ENCODE results near the gene PCSK9.
A peak's percentile ranks its signal among the peaks of the same experiment; 100 is the strongest.

The PCSK9 gene

DNA sequence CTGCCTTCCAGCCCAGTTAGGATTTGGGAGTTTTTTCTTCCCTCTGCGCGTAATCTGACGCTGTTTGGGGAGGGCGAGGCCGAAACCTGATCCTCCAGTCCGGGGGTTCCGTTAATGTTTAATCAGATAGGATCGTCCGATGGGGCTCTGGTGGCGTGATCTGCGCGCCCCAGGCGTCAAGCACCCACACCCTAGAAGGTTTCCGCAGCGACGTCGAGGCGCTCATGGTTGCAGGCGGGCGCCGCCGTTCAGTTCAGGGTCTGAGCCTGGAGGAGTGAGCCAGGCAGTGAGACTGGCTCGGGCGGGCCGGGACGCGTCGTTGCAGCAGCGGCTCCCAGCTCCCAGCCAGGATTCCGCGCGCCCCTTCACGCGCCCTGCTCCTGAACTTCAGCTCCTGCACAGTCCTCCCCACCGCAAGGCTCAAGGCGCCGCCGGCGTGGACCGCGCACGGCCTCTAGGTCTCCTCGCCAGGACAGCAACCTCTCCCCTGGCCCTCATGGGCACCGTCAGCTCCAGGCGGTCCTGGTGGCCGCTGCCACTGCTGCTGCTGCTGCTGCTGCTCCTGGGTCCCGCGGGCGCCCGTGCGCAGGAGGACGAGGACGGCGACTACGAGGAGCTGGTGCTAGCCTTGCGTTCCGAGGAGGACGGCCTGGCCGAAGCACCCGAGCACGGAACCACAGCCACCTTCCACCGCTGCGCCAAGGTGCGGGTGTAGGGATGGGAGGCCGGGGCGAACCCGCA is at the start of gene PCSK9:
PCSK9 (plus strand) TSS at position 207 of the 741 bp plus-strand sequence; CDS start at position 497, 290 bp downstream.
- peak; percentile 79 for DNase-seq (ENCODE audit: low spot score)

DNA sequence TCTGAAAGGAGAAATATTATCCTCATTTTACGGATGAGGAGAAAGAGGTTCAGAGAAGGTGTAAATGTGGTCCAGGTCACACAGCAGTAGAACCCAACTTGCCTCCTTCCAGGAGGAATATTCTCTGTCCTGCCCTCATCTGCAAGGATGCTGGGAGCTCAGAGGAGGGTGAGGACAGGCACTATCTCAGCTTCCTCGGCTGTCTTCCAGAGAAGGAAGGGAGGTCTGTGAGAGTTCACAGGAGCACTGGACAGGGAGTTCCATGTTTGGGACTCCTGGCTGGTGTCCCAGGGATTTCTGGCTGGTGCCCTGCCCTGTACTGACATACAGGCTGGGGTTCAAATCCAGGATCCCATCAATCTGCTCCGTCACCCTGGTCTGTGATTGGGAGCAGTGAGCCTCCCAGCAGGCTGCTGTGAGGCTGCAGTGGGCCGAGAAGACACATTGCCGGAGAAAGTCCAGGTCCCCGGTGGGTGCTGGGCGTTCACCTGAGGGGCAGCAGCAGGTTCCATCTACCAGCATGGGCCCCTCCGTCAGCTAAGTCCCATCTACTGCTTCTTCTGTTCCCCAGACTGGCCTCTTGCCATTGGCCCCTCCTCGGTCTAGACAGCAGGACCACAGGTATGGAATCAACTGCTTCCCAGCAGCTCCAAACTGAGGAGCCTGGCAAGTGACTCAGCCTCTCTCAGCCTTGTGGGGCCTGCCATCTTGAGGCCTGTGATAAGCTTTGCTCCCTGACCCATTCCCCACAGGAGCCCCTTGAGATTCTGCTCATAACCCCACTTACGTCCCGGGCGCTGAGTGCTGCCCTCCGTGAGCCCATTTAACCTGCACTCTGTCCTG is 49.2 kb upstream of the PCSK9 start:
- no peak for DNase-seq (ENCODE audit: low spot score)

DNA sequence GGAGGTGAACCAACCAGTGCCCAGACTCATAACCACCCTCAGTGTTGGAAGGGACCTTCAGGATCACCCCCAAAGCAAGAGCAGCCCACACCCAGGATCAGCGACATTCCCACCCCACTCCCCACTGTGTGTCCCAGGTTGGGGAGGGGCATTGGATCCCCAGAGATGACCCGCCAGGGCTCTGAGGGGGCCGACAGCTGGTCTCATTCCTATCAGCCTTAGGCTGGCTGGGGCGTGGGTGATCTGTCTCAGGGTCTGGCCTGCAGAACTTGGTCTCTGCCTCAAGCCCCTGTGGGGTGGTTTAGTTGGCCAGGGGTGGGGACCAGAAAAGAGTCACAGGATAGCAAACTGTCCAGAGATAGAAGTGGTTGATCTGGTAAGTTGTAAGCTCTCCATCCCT is 48.4 kb upstream of the PCSK9 start:
- no peak for DNase-seq (ENCODE audit: low spot score)

DNA sequence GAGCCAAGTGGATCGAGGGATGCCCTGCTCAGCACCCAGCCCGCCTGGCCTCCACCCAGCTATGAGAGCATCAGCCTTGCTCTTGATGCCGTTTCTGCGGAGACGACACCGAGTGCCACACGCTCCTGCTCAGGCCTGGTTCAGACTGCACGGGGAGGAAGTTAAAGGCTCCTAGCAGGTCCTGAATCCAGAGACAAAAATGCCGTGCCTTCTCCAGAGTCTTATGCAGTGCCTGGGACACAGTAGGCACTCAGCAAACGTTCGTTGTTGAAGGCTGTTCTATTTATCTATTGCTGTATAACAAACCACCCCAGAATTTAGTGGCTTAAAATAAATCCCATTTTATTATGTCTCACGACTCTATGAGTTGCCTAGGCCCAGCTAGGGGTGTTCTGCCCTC is 47.4 kb upstream of the PCSK9 start:
- DNase-seq (ENCODE audit: low spot score), result no peak

- no peak for DNase-seq (ENCODE audit: low spot score)
Observed at GRCh38 chr1:54993140-54993539, 46.2 kb upstream of the PCSK9 start.

GRCh38 chr1:54994355-54994990 is 44.9 kb upstream of the PCSK9 start:
- DNase-seq (ENCODE audit: low spot score), result no peak

DNA sequence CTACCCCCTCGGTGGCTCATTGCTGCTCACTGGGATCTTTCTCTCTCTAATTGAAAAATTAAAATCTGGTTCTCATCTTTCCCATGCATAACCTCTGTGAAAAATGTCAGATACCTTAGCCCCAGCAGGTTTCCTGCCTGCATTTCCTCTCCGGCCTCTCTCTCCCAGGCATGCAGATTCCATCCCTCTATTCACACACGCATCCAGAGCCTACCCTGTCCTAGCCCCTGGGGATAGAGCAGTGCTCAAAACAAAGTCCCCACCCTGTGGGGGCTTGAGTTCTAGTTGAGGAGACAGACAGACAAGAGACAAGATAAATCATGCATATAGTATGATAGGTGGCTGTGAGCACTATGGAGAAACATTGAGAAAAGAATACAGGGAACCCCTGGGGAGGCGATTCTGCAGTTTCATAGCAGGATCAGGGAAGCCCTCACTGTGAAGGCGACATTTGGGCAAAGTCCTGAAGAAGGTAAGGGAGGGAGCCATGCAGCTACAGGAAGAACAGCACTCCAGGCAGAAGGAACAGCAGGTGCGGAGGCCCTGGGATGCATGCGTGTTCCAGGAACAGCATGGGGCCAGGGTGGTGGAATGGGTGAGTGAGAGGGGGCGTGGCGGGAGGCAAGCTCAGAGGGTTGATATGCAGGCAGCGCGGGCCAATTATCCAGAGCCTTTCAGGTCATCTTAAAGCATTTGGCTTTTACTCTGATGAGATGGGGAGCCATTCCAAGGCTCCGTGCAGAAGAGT is 44.2 kb upstream of the PCSK9 start:
- no peak for DNase-seq (ENCODE audit: low spot score)

DNA sequence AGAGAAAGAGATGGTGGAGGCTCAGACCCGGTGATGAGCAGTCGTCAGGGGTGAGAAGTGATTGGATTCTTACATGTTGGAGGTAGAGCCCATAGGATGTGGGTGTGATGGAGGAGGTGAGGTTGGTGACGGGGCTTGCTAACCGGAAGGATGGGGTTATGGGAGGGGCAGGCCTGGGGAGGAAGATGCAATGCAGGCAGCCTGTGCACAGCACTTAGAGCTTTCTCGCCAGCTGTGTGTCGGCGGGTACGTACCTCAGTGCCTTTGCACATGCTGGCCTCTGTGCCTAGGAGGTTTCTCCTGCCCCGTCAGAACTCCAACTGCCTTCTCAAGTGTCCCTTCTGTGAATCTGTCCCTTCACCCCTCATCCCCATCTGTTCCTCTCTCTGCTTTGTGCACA is 43.5 kb upstream of the PCSK9 start:
- DNase-seq (ENCODE audit: low spot score), result no peak

- DNase-seq (ENCODE audit: low spot score), result peak; percentile 76
Observed at GRCh38 chr1:54996359-54996868, 42.9 kb upstream of the PCSK9 start.

DNA sequence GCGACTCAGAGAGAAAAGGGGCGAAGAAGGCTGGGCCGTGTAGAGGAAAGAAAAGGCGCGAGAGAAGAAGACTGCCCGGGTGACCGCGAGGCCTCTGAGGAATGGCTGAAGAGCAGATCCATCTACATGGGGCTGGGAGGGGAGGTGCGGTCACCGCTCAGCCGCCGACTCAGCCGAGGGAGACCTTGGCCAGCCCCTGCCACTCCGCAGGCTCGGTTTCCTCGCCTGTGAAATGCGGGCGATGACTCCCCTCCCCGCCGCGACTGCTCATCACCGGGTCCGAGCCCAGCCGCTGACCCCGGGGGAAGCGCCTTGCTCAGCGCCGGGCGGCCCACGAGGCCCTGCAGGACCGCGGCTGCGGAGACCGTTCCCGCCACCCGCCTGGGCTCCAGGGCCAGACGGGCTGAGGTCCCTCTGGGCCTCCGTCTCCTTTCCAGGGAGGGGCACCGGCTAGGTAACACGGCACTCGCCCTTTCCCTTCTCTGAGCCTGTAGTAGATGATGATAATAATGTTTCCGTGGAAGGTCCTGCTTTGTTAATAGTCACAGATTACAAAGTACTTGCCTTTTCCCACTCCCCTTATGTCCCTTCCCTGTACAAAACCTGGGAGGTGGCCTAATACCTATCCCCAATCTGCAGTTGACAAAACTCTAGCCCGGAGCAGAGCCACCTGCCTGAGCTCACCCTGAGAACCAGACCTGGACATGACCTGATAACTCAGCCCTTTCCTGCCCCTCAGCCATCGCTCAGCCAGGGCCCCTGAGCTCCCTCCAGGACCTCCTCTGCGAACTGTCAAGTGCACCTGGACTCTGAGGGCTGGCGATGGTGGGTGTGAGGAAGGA is 42.3 kb upstream of the PCSK9 start:
- no peak for DNase-seq (ENCODE audit: low spot score)

- DNase-seq (ENCODE audit: low spot score), result no peak
Observed at GRCh38 chr1:54997711-54997986, 41.7 kb upstream of the PCSK9 start.

DNA sequence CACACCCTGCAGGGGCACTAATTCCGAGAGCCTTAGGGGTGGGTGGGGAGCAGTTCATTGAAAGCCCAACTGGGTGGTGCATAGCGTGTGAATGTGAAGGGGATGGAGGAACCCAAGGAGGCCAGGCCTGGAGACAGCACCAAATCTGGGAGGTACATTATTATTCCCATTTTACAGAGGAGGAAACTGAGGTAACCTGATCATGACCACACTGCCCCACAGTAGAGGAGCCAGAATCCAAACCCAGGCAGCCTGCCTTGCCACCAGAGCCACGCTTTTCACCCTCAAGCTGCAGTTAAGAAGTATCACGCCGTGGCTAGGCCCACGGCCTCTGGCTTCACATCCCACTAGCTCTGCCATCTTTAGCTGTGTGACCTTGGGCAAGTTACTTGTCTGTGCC is 41.2 kb upstream of the PCSK9 start:
- DNase-seq (ENCODE audit: low spot score), result no peak

DNA sequence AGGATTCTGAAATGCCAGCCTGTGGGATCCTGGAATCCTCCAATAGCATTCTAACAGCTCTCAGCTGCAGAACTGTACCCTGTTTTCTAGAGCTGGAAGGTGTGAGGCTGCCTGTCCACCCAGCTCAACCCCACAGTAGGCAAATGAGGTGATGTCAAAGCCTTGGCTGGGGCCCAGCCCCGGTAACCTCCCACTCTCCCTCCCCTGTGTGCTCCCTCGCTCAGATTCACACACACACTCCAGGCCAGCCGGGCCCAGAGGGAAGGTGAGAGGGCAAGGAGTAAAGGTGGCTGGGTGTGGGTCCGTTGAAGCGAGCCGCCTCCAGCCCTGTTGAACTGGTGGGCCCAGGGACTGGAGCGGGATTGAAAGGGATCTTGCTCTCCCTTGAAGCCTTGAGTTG is 40.7 kb upstream of the PCSK9 start, which contains the start of gene BSND:
BSND (plus strand) TSS at position 257 of the 400 bp plus-strand sequence. CDS start 254 bp downstream, outside the sequence.
- DNase-seq (ENCODE audit: low spot score), result no peak

DNA sequence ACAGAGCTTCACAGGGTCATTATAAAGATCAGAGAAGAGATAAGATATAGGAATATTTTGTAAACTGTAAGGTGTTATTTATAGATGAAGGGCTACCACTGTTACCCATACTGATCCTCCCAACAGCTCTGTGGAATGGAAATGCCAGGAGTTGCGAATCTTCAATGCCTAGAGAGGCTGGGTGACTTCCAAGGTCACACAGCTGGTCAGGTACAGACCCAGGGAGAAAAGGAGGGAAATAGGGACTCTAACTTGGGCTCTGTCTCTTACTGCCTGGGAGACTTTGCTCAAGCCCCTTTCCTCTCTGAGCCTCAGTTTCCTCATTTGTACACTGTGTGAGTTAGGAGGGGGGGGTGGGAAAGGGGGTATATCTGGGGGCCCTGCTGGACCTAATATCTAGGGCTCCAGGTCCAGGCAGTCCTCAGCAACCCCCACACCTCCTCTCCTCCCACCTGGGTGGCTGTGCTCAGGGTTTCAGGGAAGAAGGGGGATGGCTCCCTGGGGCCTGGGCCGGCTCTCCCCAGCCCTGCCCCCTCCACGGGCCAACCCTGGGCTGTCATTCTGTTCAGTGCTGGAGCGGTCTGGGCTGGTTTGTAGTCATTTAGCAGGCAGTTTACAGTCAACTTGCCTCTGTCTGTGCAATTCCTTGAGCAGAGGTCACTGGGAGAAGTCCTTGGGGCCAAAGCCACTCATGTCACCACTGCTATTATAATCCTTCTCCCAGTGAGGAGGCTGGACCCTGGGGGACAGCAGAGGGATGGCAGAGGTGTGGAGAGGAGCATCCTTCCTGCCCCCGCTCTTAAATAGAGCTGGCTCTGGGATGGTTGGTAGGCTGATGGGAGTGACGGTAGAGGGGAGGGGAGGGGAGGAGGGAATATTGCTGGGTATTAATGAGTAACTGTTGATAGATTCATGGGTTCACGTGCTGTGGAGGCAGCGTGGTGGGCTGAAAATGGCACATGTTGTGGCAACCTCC is 39.0 kb upstream of the PCSK9 start:
- no peak for DNase-seq (ENCODE audit: low spot score)

- DNase-seq (ENCODE audit: low spot score), result no peak
Observed at GRCh38 chr1:55001311-55001710, 38.0 kb upstream of the PCSK9 start.

DNA sequence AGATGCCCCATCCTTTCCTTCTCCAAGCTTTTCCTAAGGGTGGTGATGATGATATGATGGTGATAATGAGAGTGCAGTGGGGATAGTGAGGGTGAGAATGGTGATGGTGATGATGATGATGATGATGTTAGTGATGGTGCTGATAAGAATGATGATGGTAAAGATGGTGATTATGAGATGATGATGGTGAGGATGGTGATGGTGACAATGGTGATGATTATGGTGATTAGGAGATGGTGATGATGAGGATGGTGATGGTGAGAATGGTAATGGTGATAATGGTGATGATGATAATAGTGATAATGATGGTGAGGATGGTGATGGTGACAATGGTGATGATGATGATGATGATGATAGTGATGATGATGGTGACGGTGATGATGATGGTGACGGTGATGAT is 36.7 kb upstream of the PCSK9 start:
- DNase-seq (ENCODE audit: low spot score), result no peak

- DNase-seq (ENCODE audit: low spot score), result no peak
Observed at GRCh38 chr1:55005351-55006140, 33.8 kb upstream of the PCSK9 start.

DNA sequence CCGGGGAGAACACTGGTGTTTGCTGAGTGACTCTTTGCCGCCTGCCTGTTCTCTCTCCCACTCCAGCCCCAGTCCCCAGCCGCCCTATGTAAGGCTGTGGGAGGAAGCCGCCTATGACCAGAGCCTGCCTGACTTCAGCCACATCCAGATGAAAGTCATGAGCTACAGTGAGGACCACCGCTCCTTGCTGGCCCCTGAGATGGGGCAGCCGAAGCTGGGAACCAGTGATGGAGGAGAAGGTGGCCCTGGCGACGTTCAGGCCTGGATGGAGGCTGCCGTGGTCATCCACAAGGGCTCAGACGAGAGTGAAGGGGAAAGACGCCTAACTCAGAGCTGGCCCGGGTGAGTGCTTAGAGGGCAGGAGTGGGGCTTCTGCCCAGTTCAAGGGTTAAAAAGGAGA is 32.4 kb upstream of the PCSK9 start:
- DNase-seq (ENCODE audit: low spot score), result no peak

DNA sequence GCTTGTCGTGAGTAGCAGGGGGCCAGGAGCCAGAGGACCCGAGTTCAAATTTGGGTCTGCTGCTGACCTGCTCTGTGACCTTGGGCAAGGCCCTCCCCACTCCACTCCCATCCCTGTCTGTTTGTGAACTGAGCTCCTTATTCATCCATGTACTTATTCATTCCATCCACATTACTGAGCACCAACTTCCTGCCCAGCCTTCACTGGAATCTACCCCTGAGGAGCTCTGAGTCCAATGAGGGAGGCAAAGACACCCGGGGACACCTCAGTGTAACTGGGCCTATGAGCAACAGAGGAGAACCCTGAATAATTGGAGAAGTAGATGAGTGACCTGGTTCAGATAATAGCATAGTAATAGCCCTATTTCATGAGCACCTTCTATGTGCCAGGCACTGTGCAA is 31.7 kb upstream of the PCSK9 start:
- no peak for DNase-seq (ENCODE audit: low spot score)

All from LoVo (cell line).